ENCODE measurements around the gene RNFT1.

DNA sequence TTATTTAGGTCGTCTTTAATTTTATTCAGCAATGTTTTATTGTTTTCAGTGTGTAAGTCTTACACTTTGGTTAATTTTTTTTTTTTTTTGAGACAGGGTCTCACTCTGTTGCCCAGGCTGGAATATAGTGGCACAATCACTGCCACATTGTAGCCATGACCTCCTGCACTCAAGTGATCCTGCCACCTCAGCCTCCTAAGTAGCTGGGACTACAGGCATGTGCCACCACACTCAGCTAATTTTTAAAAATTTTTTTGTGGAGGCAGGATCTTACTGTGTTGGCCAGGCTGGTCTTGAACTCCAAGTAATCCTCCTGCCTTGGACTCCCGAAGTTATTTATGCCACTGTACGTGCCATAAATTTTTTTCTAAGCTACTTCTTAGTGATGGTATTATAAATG lies 57.1 kb downstream of the RNFT1 start:
- TF ChIP-seq POLR2A (IDR thresholded peaks at IDR 0.05), result no peak
- TF ChIP-seq, protein P1, sequence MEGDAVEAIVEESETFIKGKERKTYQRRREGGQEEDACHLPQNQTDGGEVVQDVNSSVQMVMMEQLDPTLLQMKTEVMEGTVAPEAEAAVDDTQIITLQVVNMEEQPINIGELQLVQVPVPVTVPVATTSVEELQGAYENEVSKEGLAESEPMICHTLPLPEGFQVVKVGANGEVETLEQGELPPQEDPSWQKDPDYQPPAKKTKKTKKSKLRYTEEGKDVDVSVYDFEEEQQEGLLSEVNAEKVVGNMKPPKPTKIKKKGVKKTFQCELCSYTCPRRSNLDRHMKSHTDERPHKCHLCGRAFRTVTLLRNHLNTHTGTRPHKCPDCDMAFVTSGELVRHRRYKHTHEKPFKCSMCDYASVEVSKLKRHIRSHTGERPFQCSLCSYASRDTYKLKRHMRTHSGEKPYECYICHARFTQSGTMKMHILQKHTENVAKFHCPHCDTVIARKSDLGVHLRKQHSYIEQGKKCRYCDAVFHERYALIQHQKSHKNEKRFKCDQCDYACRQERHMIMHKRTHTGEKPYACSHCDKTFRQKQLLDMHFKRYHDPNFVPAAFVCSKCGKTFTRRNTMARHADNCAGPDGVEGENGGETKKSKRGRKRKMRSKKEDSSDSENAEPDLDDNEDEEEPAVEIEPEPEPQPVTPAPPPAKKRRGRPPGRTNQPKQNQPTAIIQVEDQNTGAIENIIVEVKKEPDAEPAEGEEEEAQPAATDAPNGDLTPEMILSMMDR (IDR thresholded peaks at IDR 0.05), result no peak

All from prostate gland (tissue), 2 donors.